IPS-15b (cell line): ENCODE measurements around the gene ELMO1.

Experiments
- H3K27me3 ChIP-seq: one replicate; pipeline ENCODE4 v1.6.1; 2013; ENCODE audit warnings: low read length; ENCODE audit not compliant: control insufficient read depth, insufficient read depth
- H3K36me3 ChIP-seq: one replicate; pipeline ENCODE4 v1.6.1; 2013; ENCODE audit warnings: low read length; ENCODE audit not compliant: control insufficient read depth, insufficient read depth
- H3K4me1 ChIP-seq: one replicate; pipeline ENCODE4 v1.6.1; 2013; ENCODE audit warnings: mild to moderate bottlenecking, low read length; ENCODE audit not compliant: control insufficient read depth, insufficient read depth
- H3K4me3 ChIP-seq: one replicate; pipeline ENCODE4 v1.5.1; 2013; ENCODE audit warnings: low read depth, low read length
- H3K9ac ChIP-seq: one replicate; pipeline ENCODE4 v1.6.1; 2013; ENCODE audit warnings: low read depth, mild to moderate bottlenecking, low read length
- H3K9me3 ChIP-seq: one replicate; pipeline ENCODE4 v1.6.1; 2013; ENCODE audit warnings: mild to moderate bottlenecking, low read length; ENCODE audit not compliant: control insufficient read depth, insufficient read depth

Gene ELMO1

GRCh38 chr7:36957620-36958019 is 491.0 kb downstream of the ELMO1 start:
- H3K36me3 ChIP-seq = no peaks in the 10 kb centered on the region
- no peaks in the 10 kb centered on the region for H3K9me3 ChIP-seq
- no peak overlapping the region for H3K9ac ChIP-seq
- no peaks in the 10 kb centered on the region for H3K27me3 ChIP-seq
- H3K4me3 ChIP-seq = no peak overlapping the region
- H3K4me1 ChIP-seq = peaks cover 6% of the 10 kb centered on the region

- Histone ChIP-seq H3K9ac (no peak overlapping the region), H3K36me3 (no peaks in the 10 kb centered on the region), H3K27me3 (no peaks in the 10 kb centered on the region), H3K4me1 (peaks cover 5% of the 10 kb centered on the region), H3K9me3 (no peaks in the 10 kb centered on the region), H3K4me3 (no peak overlapping the region)
Measured at GRCh38 chr7:36956814-36957213, 491.9 kb downstream of the ELMO1 start.

DNA sequence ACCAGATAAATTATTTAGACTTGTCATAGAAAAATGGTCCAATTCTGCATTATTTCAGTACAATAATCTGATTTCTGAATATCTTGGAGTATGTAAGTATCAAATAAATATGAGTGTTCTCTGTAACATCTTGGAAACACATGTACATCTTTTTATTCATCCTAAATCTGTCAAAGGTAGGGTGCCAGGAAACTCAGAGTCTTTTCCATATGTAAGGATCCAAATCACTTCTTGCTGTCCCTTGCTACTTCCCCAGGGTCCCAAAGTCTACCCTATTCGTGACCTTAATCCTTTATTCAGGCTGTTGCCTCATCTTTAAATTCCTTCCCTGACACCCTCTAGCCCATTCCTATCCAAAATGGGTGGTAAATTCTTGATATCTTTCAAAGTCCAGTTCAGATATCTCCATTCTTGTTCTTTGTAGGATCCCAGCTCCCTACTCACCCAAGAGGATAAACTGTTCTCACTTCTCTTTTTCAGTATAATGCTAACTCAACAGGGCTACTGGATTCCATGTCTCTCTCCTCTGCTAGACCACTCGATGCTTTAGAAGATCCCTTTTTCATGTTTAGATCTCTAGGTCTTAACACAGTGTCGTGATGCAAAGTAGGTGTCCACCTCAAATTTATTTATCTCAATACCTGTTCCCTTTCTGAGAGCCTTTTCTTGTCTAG is 493.1 kb downstream of the ELMO1 start:
- Histone ChIP-seq H3K9me3 (no peaks in the 10 kb centered on the region), H3K36me3 (no peaks in the 10 kb centered on the region), H3K4me3 (no peak overlapping the region), H3K9ac (no peak overlapping the region), H3K4me1 (peaks cover 3% of the 10 kb centered on the region), H3K27me3 (no peaks in the 10 kb centered on the region)

DNA sequence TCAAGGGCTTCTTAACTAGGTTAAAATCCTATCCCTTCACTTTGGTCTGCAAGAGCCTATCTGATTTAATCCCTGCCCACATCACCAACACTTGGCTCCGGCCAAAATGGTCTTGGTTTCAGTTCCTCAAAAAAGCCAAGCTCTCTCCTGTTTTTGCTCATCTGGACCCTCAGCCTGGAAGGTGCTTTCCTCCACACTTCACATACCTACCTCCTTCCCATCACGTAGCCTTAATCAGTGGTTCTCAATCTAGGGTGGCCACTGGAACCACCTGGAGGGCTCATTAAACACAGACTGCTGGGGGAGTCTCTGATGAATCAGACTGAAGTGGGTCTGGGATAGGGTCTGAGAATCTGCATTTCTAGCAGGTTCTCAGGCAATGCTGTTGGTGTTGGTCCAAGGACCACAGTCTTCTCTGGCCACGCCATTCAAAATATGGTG is 497.4 kb downstream of the ELMO1 start:
- Histone ChIP-seq H3K36me3 (no peaks in the 10 kb centered on the region), H3K9me3 (no peaks in the 10 kb centered on the region), H3K4me1 (no peaks in the 10 kb centered on the region), H3K4me3 (no peak overlapping the region), H3K27me3 (no peaks in the 10 kb centered on the region), H3K9ac (no peak overlapping the region)

DNA sequence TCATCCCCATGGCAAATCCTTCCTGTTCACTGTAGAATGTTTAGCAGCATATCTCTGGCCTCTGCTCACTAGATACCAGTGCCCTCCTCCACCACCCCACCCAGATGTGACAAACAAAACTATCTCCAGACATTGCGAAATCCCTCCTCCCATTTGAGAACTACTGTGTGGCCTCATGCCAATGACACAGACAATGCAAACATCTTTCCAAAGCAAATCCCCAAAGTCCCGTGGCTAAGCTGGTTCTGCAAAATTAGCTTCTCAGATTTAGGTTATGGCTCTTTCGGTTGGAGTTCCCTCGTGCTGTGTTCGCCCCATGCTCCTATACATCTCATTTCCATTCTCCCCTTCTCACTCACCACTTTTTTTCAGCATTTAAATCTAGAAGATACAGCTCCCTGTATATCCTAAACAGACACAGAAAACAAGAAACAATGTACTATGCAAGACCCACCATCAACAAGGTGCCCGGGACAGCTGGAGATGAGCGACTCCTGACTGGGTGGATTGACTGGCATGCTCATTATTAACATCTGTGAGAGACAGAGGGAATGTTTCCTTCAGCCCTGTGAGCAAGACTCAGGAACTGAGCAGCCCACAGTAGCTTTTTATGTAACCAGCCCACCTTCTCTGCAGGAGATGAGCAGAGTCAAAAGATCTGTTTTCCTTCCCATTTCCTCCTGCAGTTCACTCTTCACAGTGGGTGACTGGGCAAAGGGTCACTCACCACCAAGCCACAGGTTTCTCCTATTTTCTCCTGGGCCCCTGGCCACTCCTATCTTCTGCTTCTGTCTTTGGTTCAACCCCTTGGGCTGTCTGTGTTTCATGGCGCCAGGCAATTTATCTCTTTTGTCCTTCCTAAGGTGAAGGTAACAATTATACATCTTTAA is 498.7 kb downstream of the ELMO1 start:
- H3K36me3 ChIP-seq = no peaks in the 10 kb centered on the region
- H3K27me3 ChIP-seq = no peaks in the 10 kb centered on the region
- H3K4me1 ChIP-seq = no peaks in the 10 kb centered on the region
- no peak overlapping the region for H3K4me3 ChIP-seq
- no peak overlapping the region for H3K9ac ChIP-seq
- no peaks in the 10 kb centered on the region for H3K9me3 ChIP-seq

- H3K9ac ChIP-seq = no peak overlapping the region
- H3K36me3 ChIP-seq = no peaks in the 10 kb centered on the region
- H3K9me3 ChIP-seq = no peaks in the 10 kb centered on the region
- no peak overlapping the region for H3K4me3 ChIP-seq
- H3K4me1 ChIP-seq = no peaks in the 10 kb centered on the region
- H3K27me3 ChIP-seq = no peaks in the 10 kb centered on the region
Measured at GRCh38 chr7:36946401-36946739, 502.3 kb downstream of the ELMO1 start.

DNA sequence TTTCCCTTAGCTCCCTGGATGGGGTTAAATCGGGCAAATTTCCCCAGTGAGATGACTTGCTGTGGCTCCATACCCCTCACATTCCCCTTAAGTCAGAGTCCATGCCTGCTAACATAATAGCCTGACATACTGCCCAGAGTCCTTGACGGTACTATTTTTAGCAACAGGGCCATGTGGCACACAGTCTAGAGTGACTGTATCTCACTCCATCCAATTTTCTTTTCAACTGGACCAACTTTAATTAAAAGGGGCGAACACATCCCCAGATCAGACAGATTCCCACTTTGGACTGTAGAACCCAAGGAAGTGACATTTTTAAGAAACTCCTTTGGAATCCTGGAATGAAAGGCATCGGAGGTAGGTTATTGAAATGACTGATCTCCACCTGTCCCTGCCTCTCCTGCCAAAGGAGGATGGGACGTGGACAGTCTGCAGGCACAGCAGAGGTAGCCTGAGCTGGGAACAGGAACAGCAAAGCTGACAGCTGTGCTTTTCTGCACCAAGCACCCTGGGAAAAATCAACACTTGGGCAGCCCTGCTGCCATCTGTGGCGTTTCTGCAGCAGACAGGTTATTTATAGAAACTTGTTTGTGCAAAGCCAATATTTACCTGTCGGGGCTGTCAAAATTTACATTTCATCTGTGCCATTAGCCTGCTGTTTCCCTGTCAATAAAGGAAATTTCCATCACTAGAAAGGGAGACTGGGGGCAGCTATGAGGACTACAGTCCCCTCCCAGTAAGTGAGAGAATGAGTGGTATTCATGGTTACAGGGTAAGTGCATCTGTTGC is 502.9 kb downstream of the ELMO1 start:
- Histone ChIP-seq H3K4me1 (no peaks in the 10 kb centered on the region), H3K36me3 (no peaks in the 10 kb centered on the region), H3K9me3 (no peaks in the 10 kb centered on the region), H3K9ac (no peak overlapping the region), H3K4me3 (no peak overlapping the region), H3K27me3 (no peaks in the 10 kb centered on the region)

DNA sequence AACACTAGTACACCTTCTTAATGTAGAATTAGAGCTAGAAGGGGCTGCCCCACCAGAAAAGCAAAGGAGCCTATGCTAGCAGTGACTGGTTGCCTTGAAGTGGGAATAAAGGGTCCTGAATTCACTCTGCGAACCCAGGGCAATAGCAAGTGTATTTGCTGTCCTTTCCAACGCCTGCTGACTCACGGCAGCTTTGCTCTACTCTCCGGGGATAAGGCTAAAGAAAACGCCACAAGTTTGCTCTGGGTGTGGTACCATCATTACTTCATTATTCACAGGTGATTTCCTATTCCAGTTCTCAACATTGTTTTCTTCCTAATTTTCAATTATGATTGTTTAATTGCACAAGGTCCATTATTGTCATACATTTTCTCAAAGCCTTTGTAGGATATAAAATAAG is 503.8 kb downstream of the ELMO1 start:
- Histone ChIP-seq H3K9me3 (no peaks in the 10 kb centered on the region), H3K27me3 (no peaks in the 10 kb centered on the region), H3K9ac (no peak overlapping the region), H3K4me3 (no peak overlapping the region), H3K4me1 (no peaks in the 10 kb centered on the region), H3K36me3 (no peaks in the 10 kb centered on the region)

DNA sequence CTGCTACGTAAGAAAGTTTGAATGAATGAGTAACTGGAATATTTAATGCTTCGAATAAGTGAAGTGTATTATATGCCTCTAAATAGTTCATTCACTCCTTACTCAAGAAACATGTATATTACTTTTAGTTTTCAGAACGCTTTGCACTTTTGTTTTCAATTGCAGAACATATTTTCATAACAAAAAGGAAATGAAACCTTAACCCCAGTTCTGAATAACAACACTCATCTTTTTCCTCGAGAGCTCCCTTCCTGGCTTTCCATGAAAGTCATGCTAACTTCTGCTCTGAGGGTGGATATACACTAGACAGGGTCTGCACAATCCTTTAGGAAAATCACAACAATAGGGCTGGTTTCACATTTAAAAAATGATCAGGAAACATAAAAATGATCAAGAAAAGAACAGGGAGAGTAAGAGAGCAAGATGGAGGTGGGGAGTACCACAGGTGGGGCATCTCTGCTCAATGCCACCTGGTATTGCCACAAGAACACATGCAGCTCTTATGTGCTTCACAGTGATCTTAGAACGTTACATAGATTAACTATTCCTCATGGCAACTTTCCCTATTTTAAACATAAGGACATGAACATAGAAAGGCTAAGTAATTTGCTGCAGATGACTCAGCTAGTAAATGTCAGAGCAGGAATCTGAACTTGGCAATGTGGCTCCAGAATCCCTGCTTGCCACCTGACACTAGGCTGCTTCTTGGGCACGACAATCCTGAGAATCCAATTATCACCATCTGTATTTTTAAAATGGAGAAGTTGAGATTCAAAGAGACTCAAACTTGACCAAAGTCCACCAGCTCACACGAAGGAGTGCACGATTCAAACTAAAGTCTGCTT is 504.9 kb downstream of the ELMO1 start:
- H3K4me1 ChIP-seq = no peaks in the 10 kb centered on the region
- H3K9ac ChIP-seq = no peak overlapping the region
- H3K9me3 ChIP-seq = no peaks in the 10 kb centered on the region
- no peaks in the 10 kb centered on the region for H3K36me3 ChIP-seq
- no peaks in the 10 kb centered on the region for H3K27me3 ChIP-seq
- H3K4me3 ChIP-seq = no peak overlapping the region

DNA sequence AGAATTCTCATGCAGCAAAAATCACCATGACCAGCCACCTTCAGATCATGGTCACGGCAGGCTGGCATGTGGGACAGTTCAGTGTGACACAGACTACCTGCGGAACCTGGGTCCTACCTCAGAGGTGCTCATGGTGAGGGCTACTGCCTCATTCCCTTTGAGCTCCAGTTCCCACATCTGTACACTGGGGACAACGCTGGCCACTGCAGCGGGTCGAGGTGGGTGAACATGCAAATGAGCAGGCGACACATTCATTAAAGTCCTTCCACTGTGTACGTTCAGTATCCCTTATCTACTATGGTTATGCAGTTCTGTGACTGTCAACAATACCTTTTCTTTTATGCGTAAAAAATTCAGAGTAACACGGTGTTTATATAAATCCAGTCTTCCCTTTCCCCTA is 505.7 kb downstream of the ELMO1 start:
- Histone ChIP-seq H3K27me3 (no peaks in the 10 kb centered on the region), H3K9ac (no peak overlapping the region), H3K9me3 (peaks cover under 1% of the 10 kb centered on the region), H3K4me1 (no peaks in the 10 kb centered on the region), H3K4me3 (no peak overlapping the region), H3K36me3 (no peaks in the 10 kb centered on the region)

DNA sequence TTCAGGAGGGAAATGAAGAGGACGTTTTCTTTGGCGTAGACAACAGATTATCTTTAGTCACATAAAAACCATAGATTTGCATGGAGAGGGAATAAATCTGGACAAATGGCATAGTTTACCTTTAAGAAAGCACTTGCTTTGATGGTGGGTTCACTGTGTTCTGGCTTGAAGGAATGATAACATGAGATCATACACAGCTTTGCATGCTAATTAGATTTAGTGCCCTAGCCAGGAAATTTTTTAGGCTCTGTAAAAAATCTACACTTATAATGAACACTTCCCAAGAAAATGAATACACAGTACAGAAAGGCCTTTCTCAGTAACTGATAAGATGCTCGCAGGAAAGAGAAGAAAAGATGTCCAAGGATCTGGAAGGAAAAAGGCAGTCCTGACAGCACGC is 506.1 kb downstream of the ELMO1 start:
- Histone ChIP-seq H3K4me3 (no peak overlapping the region), H3K4me1 (no peaks in the 10 kb centered on the region), H3K9me3 (peaks cover 3% of the 10 kb centered on the region), H3K36me3 (no peaks in the 10 kb centered on the region), H3K27me3 (no peaks in the 10 kb centered on the region), H3K9ac (no peak overlapping the region)
